ENCODE results near the gene PRUNE2.
A peak's percentile ranks its signal among the peaks of the same experiment; 100 is the strongest.
"Not testable (repeated sequence)": the region's sequence is repeated elsewhere in the genome, so short reads cannot be mapped to it uniquely, and the experiment has no call there.

PRUNE2 gene

DNA sequence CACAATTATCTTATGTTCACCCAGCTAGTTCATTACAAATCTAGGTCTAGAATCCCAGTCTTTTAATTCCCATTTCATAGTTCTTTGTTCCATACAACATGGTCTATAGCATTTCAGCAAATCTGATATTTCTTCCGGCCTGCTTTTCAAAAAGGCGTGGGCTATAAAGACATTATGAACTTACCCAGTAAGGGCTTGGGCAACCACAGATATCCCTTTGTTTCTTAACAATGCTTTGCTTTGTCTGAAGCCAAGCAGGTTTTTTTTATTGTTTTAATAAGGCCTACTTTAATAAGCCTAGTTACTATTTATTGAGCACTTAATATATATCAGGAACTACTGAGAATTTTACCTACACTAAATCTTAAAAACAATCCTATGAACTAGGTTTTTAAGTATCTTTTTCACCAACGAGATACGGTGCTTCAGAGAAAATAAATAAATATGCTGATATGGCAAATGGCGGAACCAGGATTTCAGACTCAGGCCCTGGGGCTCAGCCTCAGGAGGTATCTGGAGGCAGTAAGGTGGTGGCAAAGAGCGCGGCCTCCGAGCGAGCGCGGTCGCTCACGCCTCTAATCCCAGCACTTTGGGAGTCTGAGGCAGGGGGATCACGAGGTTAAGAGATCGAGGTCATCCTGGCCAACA is 112.0 kb downstream of the PRUNE2 start:
- no peak for DNase-seq (ENCODE audit: low read depth, low spot score)

DNA sequence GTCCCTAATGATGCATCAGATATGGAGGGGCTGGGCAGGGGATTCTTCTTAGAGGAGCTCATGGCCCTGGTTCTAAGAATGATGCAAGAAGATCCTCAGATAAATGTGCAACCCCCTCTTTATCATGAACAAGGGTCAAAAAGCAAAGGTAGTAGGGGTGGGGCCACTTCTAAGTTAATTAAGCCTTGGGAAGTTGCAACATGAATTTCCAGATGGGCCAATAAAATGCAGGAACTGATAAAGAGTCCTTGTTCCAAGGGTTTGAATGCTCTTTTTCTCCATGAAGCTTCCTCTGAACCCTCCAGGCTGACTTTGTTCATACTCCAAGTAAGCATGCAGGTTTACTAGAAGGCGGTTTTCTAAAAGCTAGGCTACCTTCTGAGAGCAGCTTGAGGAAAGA is 116.1 kb downstream of the PRUNE2 start:
- DNase-seq (ENCODE audit: low read depth, low spot score) = no peak

DNA sequence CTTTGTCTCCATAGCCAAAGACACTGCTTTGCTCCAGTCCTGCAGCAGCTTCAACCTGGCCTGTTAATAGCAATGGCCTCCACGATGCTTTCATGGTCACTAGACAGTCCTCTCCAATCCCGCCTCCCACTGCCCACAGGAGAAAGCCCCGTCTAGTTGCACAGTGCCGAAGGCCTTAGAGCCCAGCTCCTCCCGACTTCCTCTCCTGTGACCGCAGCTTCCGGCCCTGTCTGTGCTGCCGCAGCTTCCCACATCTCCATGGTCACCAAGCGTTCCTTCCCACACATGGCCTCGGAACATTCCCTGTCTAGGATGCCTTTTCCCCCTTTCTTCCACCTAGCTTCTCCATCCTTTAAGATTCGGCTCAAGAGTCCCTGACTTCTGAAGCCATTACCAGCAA is 118.2 kb downstream of the PRUNE2 start:
- DNase-seq (ENCODE audit: low read depth, low spot score) = no peak

DNA sequence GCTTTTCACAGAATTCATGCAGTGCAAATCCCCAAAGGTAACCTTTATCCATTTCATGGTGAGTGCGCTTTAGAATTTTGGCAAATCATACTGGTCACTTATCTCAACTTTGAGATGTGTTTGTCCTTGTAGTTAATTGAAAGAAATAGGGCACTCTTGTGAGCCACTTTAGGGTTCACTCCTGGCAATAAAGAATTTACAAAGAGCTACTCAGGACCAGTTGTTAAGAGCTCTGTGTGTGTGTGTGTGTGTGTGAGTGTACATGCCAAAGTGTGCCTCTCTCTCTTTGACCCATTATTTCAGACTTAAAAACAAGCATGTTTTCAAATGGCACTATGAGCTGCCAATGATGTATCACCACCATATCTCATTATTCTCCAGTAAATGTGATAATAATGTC is 120.4 kb downstream of the PRUNE2 start:
- no peak for DNase-seq (ENCODE audit: low read depth, low spot score)

DNA sequence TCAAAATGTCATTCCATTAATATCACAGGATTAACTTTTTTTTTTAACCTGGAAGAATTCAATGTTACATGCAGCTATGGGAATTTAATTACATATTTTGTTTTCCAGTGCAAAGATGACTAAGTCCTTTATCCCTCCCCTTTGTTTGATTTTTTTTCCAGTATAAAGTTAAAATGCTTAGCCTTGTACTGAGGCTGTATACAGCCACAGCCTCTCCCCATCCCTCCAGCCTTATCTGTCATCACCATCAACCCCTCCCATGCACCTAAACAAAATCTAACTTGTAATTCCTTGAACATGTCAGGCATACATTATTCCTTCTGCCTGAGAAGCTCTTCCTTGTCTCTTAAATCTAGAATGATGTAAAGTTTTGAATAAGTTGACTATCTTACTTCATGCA is 121.0 kb downstream of the PRUNE2 start:
- no peak for DNase-seq (ENCODE audit: low read depth, low spot score)

DNA sequence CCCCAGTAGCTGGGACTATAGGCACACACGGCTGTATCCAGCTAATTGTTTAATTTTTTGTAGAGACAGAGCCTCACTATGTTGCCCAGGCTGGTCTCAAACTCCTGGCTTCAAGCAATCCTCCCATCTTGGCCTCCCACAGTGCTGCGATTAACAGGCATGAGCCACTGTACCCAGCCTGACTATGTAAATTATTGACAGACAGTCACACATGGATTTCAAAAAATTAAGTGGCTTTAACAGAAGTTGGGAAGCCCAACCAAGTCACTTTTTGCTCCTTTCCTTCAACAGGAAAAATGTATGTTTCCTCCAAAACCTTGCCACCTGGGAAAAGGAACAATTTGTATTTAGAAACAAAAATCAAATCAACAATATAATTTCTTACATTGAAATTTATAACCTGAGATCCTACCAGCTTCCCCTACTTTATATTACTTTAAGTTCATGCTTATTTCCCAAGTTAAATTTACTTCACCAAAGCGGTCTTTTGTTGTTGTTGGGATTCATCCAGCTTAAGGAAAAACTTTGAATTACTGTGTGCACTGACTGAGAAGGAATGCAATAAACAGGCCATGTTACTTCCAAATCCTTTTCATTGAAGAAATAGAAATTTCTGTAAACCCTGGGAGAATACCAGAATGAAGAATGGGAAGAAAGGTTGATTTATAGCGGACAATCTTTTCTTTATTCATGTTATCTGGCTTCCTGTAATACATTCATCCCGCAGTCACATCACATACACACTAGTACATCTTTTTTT is 133.0 kb downstream of the PRUNE2 start:
- DNase-seq (ENCODE audit: low read depth, low spot score) = peak; percentile 1

DNA sequence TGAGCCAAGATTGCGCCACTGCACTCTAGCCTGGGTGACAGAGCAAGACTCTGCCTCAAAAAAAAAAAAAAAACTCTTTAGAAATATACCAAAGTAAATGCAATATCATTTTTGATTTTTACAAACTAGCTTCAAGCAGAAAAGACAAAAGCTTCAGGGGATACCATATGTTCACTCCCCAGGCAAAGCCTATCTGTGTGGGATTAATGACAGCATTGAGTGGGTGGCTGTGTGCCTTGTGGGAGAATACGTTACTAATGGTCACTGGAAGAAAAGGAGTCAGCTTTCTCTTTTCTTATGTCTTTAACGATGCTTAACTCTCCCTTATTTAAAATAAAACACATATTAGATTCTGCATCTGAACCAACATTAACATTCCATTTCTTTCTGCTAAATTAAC is 139.8 kb downstream of the PRUNE2 start:
- no peak for DNase-seq (ENCODE audit: low read depth, low spot score)

DNA sequence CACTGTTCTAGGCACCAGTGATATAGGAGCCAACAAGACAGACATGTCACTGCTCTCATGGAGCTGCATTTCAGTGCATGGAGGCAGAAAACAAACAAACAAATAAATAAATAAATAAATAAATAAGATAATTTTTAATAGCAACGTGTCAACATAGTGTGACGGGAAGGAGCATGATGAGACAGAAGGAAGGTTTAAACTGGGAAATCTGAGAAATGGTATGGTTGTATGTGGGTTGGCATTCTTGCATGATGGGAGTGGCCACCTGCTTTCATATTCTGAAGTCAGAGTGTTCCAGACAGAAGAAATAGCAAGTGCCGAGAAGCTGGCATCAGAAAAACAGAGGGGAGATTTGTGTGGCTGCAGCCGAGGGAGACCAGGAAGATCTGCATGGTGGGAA is 141.8 kb downstream of the PRUNE2 start, which contains the start of gene PCA3:
TSS of gene PCA3 (plus strand) at position 301 of the 400 bp plus-strand sequence.
- DNase-seq (ENCODE audit: low read depth, low spot score) = no peak

DNA sequence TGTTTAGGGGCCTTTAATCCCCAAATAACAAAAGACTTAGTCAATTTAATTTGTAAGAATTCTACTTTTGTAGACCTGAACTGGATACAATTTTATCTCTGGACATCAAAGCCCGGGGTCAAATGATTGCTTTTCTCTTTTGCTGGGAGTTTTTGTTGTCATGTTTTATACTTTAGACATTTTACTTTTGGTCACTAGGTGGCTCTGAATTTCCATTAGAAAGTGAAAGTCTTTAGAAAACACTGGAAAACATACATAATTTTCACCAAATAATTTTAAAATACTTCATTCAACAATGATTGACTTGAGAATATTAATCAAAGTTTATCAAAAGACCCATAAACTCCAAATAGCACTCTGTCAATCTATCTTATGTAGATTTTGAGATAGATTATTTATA is 144.5 kb downstream of the PRUNE2 start:
- DNase-seq (ENCODE audit: low read depth, low spot score) = no peak

DNA sequence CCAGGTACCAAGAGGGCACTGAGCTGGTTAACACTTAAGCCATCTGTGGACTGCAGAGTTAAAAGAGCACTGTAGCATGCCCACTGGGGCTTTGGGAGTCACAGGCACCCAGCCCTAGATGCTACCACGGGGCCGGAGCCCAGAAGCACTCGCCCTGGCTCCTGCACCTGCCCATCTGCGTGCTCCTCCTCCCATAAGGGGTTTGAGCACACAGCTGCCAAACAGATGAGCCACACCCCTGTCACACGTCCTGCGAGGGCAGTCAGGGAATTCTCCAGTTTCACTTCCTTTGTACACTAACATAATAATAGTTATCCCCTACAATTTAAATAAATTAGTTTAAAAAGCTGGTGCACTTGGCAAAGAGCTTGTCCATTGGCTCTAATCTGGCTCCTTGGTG is 146.2 kb downstream of the PRUNE2 start:
- DNase-seq (ENCODE audit: low read depth, low spot score) = no peak

DNA sequence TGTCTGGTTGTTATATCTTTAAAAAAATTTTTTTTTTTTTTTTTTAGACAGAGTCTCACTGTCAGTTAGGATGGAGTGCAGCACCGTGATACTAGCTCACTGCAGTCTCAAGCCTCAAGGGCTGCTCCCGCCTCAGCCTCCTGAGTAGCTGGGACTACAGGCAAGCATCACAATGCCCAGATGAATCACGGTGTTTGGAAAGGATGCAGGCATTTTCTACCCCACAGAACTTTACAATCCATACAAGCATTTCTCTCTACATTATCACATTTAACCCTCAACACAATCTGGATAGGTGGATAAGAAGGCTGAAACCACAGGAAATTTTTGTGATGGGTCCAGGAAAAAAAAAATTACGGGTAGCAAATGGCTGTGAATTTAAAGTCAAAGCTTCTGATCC is 147.4 kb downstream of the PRUNE2 start:
- no peak for DNase-seq (ENCODE audit: low read depth, low spot score)

DNA sequence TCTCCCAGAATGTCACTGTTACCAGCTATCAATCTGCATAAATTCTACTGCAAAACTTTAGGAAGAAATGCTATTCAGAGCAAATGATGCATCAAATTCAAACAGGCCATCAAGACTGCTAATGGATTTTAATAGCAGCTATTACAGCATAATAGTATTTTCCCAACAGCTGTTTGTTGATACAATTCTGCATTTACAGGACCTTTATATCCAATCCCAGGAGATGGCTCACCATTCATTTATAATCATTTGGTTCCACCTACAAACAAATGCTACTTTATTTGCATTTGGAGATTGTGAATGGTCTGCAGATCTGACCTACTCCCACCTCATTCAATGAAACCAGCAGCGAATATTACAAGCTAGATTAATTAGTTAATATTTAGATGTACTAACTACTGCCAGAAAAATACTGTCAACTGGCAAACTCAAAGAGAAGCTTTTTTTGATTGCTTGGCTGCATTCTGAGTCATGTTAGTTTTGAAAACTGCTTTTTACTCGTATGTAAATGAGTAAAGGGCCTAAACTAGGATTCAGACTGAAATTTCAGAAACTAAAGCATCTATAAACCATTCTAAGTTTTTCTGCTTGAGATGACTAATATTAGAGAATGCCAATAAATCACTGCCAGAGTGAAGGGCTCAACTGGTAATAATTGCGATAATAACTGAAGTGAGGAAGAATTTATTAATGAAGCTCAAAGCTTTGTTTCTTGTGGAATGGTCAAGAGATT is 148.8 kb downstream of the PRUNE2 start:
- DNase-seq (ENCODE audit: low read depth, low spot score) = no peak

DNA sequence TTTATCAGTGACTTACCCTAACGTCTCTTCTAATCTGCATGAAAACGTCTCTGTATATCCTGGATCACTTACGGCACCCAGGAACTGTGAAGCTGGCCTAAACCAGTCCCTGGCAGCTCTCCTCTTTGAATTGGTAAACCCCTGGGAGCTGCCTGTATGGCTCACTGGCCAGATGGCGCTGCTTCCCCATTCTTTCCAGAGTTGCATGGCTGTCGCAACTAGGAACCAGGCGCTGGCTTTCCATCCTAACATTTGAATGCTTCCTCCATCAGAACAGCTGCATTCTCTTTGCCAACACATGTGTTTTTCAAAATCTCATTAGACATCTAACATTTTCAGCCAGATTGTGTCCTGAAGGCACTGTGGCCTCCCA is 149.7 kb downstream of the PRUNE2 start:
- DNase-seq (ENCODE audit: low read depth, low spot score) = no peak

DNA sequence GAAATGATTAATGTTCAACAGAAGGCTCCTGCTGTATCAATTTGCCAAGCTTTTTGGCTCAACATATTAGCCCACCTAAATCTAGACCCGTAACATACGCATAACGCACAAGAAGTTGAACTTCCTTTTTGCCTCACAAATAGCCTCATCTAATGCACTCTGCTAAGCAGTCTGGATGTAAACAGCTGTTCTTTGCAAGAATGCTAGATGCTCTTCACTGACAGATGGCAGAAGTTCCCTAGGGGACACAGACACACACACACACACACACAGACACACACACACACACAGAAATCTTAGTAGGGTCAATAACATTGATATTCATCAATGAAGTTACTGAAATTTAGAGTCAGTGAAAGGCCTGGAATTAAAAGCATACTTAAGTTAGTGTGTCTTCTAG is 154.9 kb downstream of the PRUNE2 start:
- DNase-seq (ENCODE audit: low read depth, low spot score) = no peak

DNA sequence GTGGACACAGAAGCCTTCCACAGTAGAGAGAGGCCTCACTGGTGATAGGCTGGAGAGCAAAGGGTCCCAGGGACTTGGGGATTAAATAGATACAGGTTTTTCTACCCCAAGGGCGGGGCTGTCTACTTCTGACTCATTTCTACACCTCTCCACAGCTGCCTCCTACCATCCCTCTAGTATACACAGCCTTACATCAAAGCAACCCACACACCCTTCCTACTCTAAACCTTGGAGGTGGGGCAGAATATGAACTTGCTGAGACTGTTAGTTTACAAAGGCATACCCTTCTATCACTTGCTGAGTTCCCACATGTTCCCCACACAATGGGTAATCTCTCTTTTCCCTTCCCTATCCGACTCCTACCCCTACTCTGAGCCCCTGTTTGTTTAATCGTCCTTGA is 161.6 kb downstream of the PRUNE2 start:
- no peak for DNase-seq (ENCODE audit: low read depth, low spot score)

DNA sequence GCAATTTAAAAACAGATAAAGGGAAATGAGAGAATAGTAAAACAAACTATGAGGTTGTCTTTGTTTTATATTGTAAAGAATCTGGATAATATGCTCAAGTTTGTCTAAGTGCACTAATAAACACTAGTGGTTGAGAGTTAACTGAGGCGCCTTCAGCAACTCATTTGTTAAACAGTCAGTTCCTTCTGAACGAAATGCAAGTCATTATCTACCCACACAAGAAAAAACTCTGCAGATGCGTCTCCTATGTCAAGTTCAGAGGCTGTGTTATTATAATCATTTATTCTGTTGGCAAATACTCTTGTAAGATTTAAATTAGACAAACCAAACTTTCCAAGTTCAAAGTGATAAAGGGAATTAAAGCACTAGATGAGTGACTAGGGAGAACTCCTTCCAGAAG is 162.0 kb downstream of the PRUNE2 start:
- DNase-seq (ENCODE audit: low read depth, low spot score) = no peak

DNA sequence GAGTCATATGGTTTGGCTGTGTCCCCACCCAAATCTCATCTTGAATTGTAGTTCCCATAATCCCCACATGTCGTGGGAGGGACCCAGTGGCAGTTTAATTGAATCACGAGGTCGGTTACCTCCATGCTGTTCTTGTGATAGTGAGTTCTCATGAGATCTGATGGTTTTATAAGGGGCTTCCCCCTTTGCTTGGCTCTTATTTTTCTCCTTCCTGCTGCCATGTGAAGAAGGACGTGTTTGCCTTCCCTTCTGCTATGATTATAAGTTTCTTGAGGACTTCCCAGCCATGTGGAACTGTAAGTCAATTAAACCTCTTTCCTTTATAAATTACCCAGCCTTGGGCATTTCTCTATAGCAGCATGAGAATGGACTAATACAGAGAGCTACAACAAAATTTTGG is 163.0 kb downstream of the PRUNE2 start:
- DNase-seq (ENCODE audit: low read depth, low spot score) = not testable (repeated sequence)

DNA sequence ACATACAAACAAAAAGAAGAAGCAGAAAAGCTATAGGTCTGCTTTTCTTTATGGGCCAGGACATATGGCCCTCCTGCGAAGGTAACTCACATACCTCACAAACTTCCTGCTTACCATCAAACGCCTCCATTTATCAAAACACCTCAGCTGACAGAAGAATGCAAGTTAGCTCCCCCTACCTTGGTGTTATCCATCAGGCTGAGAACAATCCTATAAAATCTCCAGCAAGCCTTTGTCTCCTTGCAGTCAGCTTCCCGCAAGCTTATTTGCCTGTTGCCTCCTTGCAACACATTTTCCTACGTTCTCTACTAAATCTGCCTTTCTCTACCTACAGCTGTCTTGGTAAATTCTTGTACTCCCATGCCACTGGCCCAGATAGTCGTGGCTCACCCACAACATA is 164.4 kb downstream of the PRUNE2 start:
- DNase-seq (ENCODE audit: low read depth, low spot score) = no peak

DNA sequence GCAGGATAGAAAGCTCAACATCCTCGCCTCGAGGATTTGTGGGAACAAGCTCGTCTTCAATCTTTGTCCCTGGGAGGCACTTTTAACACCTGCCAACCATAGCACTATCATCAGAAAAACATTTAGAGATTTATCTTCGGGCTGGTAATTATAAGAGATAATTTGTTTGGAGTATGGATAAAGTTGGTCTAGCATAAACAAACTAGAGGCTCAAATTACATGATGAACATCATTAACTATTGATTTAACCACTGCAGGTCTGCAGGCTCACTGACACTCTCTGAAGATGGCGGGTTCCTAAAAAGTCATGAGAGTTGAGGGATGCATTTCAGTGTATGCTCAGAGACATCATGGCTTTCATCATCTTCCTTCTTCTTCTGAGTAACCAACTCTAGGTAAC is 167.5 kb downstream of the PRUNE2 start:
- DNase-seq (ENCODE audit: low read depth, low spot score) = no peak

DNA sequence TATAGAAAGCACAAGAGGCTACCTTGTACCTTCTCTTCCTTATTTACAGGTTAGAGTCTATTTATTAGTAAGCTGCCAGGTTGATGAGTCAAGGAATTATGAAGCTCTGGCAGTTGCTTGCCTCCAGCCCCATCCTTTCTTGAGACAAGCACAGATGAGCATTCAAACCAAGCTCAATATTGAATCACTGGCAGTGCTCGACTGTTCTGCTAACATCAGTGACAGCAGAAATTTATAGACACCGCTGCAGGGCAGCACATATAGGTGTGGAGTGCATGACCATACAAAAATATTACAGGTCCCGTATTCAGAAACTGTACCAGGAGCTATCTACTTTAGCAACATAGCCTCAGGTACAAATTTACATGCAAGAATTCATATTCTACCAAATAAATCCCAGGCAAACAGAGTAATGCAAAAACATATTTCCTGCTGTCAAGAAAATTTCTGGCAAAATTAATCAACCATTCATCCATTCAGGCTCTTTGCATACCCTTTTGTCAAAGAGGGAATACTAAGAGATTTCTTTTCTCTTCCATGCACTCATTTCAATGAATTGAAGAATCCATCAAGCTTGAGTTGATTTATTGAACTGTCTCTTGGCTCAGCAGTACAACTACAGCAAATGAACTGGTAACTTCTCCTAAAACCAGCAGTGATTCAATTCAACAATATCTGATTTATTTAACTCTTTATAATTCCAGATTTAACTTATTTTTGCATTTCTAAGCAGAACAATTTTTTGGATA is 168.6 kb downstream of the PRUNE2 start:
- DNase-seq (ENCODE audit: low read depth, low spot score) = no peak

DNA sequence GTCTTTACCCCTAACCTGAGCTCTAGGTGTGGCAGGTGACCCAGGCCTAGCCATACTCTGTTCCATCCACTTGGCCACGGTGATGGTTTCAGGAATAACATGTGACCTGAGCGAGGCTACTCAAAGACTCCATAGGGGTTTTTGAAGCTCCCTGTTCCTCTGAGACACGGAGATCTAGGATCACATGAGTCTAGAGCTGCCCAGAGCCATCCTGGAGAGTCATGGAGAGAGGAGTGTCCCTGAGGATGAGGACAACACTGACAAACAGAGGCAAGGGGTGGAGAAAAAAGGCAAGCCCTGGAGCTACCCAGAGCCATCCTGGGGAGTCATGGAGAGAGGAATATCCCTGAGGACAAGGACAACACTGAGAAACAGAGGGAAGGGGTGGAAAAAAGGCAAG is 171.2 kb downstream of the PRUNE2 start:
- DNase-seq (ENCODE audit: low read depth, low spot score) = no peak

DNA sequence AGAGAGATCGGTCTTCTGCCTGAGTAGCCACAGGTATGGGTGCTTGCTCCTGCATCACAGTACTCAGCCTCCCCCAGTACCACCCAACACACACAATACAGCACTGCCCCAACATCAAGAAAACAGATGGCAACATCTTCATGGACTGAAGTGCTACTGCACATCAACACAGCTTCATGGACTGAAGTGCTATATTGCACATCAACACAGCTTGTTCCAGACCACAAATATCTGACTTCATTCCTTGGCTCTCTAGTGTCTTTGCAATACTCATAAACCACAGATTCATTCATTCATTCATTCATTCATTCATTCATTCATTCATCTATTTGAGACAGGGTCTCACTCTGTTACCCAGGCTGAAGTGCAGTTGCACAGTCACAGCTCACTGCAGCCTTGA is 172.8 kb downstream of the PRUNE2 start:
- no peak for DNase-seq (ENCODE audit: low read depth, low spot score)

Measured in smooth muscle cell of the brain vasculature (primary cell).